Measurements from ENCODE around the gene CACNA2D1.

Gene CACNA2D1

GRCh38 chr7:82255706-82256105 lies 187.9 kb downstream of the CACNA2D1 start:
- TF ChIP-seq, protein P1, sequence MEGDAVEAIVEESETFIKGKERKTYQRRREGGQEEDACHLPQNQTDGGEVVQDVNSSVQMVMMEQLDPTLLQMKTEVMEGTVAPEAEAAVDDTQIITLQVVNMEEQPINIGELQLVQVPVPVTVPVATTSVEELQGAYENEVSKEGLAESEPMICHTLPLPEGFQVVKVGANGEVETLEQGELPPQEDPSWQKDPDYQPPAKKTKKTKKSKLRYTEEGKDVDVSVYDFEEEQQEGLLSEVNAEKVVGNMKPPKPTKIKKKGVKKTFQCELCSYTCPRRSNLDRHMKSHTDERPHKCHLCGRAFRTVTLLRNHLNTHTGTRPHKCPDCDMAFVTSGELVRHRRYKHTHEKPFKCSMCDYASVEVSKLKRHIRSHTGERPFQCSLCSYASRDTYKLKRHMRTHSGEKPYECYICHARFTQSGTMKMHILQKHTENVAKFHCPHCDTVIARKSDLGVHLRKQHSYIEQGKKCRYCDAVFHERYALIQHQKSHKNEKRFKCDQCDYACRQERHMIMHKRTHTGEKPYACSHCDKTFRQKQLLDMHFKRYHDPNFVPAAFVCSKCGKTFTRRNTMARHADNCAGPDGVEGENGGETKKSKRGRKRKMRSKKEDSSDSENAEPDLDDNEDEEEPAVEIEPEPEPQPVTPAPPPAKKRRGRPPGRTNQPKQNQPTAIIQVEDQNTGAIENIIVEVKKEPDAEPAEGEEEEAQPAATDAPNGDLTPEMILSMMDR (IDR thresholded peaks at IDR 0.05; ENCODE audit: borderline replicate concordance, control extremely low read depth, extremely low read depth, insufficient read depth, missing control alignments) = no peak
- in situ Hi-C loops (cut with MboI; ENCODE audit: low sequenced_read_pairs, unreplicated experiment) = no loop called here
- DNase-seq (ENCODE audit: low spot score) = no peak

- in situ Hi-C loops (cut with MboI; ENCODE audit: low sequenced_read_pairs, unreplicated experiment) = no loop called here
- TF ChIP-seq, protein P1 (IDR thresholded peaks at IDR 0.05; ENCODE audit: borderline replicate concordance, control extremely low read depth, extremely low read depth, insufficient read depth, missing control alignments) = no peak
- DNase-seq (ENCODE audit: low spot score) = no peak
These were observed 193.0 kb downstream of the CACNA2D1 start for GRCh38 chr7:82250598-82250997.

GRCh38 chr7:82249979-82250378 lies 193.6 kb downstream of the CACNA2D1 start:
- in situ Hi-C loops (cut with MboI; ENCODE audit: low sequenced_read_pairs, unreplicated experiment) = no loop called here
- no peak for DNase-seq (ENCODE audit: low spot score)
- TF ChIP-seq, protein P1 (IDR thresholded peaks at IDR 0.05; ENCODE audit: borderline replicate concordance, control extremely low read depth, extremely low read depth, insufficient read depth, missing control alignments) = no peak

DNA sequence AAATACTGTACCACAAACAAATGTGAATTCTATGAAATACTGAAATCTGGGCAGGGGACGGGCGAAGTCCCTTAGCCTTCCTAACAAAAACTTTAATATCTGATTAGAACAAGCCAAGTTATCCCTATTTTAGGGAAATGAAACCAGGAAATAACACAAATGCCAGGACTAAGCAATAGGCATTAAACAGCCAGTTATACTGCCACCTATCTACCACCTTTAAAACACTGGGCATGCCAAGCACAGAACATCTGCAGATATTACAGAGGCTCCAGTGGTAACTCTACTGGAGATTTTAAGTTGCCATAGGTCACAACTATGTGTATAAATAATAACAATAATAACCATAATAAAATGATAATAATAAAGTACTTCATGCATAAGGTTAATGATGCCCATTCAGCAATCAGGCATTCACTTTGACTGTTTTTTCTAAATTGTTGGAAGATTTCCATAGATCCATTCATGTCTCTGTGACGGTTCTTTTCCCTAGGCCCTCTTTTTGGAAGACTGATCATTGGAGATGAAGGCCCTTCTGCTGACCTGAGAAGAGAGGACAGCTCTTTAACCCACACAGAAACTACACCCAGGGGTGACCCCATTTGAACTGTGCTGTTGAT lies 195.7 kb downstream of the CACNA2D1 start:
- TF ChIP-seq, protein P1 (IDR thresholded peaks at IDR 0.05; ENCODE audit: borderline replicate concordance, control extremely low read depth, extremely low read depth, insufficient read depth, missing control alignments) = no peak
- in situ Hi-C loops (cut with MboI; ENCODE audit: low sequenced_read_pairs, unreplicated experiment) = no loop called here
- DNase-seq (ENCODE audit: low spot score) = no peak

GRCh38 chr7:82244947-82245517 lies 198.5 kb downstream of the CACNA2D1 start:
- no peak for DNase-seq (ENCODE audit: low spot score)
- TF ChIP-seq, protein P1 (IDR thresholded peaks at IDR 0.05; ENCODE audit: borderline replicate concordance, control extremely low read depth, extremely low read depth, insufficient read depth, missing control alignments) = no peak
- in situ Hi-C loops (cut with MboI; ENCODE audit: low sequenced_read_pairs, unreplicated experiment) = no loop called here

DNA sequence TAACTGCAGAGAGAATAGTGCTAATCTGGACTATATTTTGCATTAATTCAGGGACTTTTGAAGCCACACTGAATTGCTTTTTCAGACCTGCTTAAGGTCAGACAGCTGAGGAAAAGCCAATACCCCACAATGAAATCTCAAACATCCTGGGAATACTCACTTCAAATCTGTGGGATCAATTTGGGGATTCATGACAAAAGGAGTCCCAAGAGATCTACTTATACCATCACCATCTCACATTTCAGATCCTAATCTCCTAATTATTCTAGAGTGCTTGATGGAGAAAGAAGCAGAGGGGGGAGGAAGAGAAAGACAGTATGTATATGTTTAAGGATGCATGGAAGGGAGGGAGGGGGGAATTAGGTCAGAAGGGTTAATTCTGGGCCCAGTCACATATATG lies 202.2 kb downstream of the CACNA2D1 start:
- no peak for DNase-seq (ENCODE audit: low spot score)
- TF ChIP-seq, protein P1 (IDR thresholded peaks at IDR 0.05; ENCODE audit: borderline replicate concordance, control extremely low read depth, extremely low read depth, insufficient read depth, missing control alignments) = no peak
- in situ Hi-C loops (cut with MboI; ENCODE audit: low sequenced_read_pairs, unreplicated experiment) = no loop called here

All from GM13976 (cell line).